Measurements from ENCODE around the gene AZU1.

AZU1 gene

GRCh38 chr19:797528-798414 is 29.9 kb upstream of the AZU1 start:
- DNase-seq (ENCODE audit: low read depth), result peak; percentile 93

GRCh38 chr19:798415-799075 is 29.1 kb upstream of the AZU1 start:
- DNase-seq (ENCODE audit: low read depth), result no peak

- DNase-seq (ENCODE audit: low read depth), result no peak
These were observed 28.4 kb upstream of the AZU1 start for GRCh38 chr19:799076-799881.

- no peak for DNase-seq (ENCODE audit: low read depth)
These were observed 27.1 kb upstream of the AZU1 start for GRCh38 chr19:800360-801029.

- DNase-seq (ENCODE audit: low read depth), result no peak
These were observed 26.4 kb upstream of the AZU1 start for GRCh38 chr19:801030-801860.

GRCh38 chr19:801861-802497 is 25.7 kb upstream of the AZU1 start:
- no peak for DNase-seq (ENCODE audit: low read depth)

- DNase-seq (ENCODE audit: low read depth), result no peak
These were observed 25.0 kb upstream of the AZU1 start for GRCh38 chr19:802498-803098.

- no peak for DNase-seq (ENCODE audit: low read depth)
These were observed 24.5 kb upstream of the AZU1 start for GRCh38 chr19:803099-803561.

GRCh38 chr19:803686-804418 is 23.8 kb upstream of the AZU1 start:
- no peak for DNase-seq (ENCODE audit: low read depth)

- DNase-seq (ENCODE audit: low read depth), result no peak
These were observed 23.0 kb upstream of the AZU1 start for GRCh38 chr19:804419-805165.

GRCh38 chr19:805166-805551 is 22.5 kb upstream of the AZU1 start:
- no peak for DNase-seq (ENCODE audit: low read depth)

GRCh38 chr19:805600-806550 is 21.8 kb upstream of the AZU1 start:
- no peak for DNase-seq (ENCODE audit: low read depth)

GRCh38 chr19:806815-807421 is 20.7 kb upstream of the AZU1 start:
- no peak for DNase-seq (ENCODE audit: low read depth)

GRCh38 chr19:807627-808422 is 19.8 kb upstream of the AZU1 start:
- no peak for DNase-seq (ENCODE audit: low read depth)

GRCh38 chr19:808423-808775 is 19.2 kb upstream of the AZU1 start:
- DNase-seq (ENCODE audit: low read depth), result no peak

- no peak for DNase-seq (ENCODE audit: low read depth)
These were observed 17.4 kb upstream of the AZU1 start for GRCh38 chr19:810077-810855.
